CD4-positive, CD25-positive, alpha-beta regulatory T cell (primary cell): ENCODE measurements around the gene FHIT. TPM values are rescaled to one million over a fixed set of nuclear protein-coding genes. Genes with fewer than 3 reads are reported as not detected.

Source experiments
- ATAC-seq, 2 donors: fragments of 150-1000 bp; cut with Tn5 transposase; one replicate each; pipeline ENCODE4 v1.10.0; 2021; ENCODE audit warnings: low read depth in 2 of 2, moderate number of reproducible peaks in 2 of 2, moderate library complexity in 1 of 2
- DNase-seq, 3 donors: peaks; one replicate each; pipeline versions ENCODE4 v3.0.0 to v3.0.0-alpha.2; 2012 to 2022; ENCODE audit warnings: mixed read lengths in 1 of 3
- H3K27ac ChIP-seq: one replicate; pipeline ENCODE4 v1.7.0; 2013; ENCODE audit warnings: mild to moderate bottlenecking, low read length; ENCODE audit not compliant: insufficient read depth, poor library complexity, severe bottlenecking
- H3K27me3 ChIP-seq: one replicate; pipeline ENCODE4 v1.7.0; 2013; ENCODE audit warnings: low read length; ENCODE audit not compliant: control insufficient read depth, insufficient read depth
- H3K36me3 ChIP-seq: one replicate; pipeline ENCODE4 v1.7.0; 2013; ENCODE audit warnings: mild to moderate bottlenecking, low read length, moderate library complexity; ENCODE audit not compliant: control insufficient read depth, insufficient read depth
- H3K4me1 ChIP-seq: 2 replicates; pipeline ENCODE4 v1.7.0; 2013; ENCODE audit warnings: mild to moderate bottlenecking, low read length; ENCODE audit not compliant: insufficient read depth, control insufficient read depth, poor library complexity, severe bottlenecking
- H3K4me3 ChIP-seq: one replicate; pipeline ENCODE4 v1.7.0; 2013; ENCODE audit warnings: low read depth, mild to moderate bottlenecking, low read length, moderate library complexity
- H3K9me3 ChIP-seq, 2 experiments: 1 replicate in 1 of 2; 2 replicates in 1 of 2; pipeline ENCODE4 v1.7.0; 2013; ENCODE audit warnings: low read length in 2 of 2, mild to moderate bottlenecking in 1 of 2, moderate library complexity in 1 of 2; ENCODE audit not compliant: control insufficient read depth in 2 of 2
- H3K27ac Mint-ChIP-seq, 3 donors: one replicate each; pipeline ENCODE4 v1.8.0; 2020 to 2022; ENCODE audit warnings: mild to moderate bottlenecking in 3 of 3, mixed read lengths in 3 of 3, moderate library complexity in 2 of 3
- H3K27me3 Mint-ChIP-seq: one replicate; pipeline ENCODE4 v1.8.0; 2022; ENCODE audit warnings: mild to moderate bottlenecking, mixed read lengths
- H3K36me3 Mint-ChIP-seq: one replicate; pipeline ENCODE4 v1.8.0; 2020; ENCODE audit warnings: mixed read lengths
- H3K4me1 Mint-ChIP-seq, 4 donors: one replicate each; pipeline ENCODE4 v1.8.0; 2020 to 2022; ENCODE audit warnings: mixed read lengths in 4 of 4, mild to moderate bottlenecking in 1 of 4
- H3K4me3 Mint-ChIP-seq, 4 donors: one replicate each; pipeline ENCODE4 v1.8.0; 2020 to 2022; ENCODE audit warnings: mild to moderate bottlenecking in 4 of 4, mixed read lengths in 4 of 4, moderate library complexity in 3 of 4
- H3K9me3 Mint-ChIP-seq, 7 donors: one replicate each; pipeline ENCODE4 v1.8.0; 2020 to 2022; ENCODE audit warnings: mixed read lengths in 7 of 7, mild to moderate bottlenecking in 3 of 7, moderate library complexity in 2 of 7
- polyA plus RNA-seq, 4 donors: library from polyadenylated mRNA; unstranded; fragments of 300-500 nt; fragmentation: Illumina TruSeq; gene quantifications; one replicate each; pipeline ENCODE4 v1.2.3, GENCODE V29; 2021
- total RNA-seq: library from RNA; stranded (reverse); gene quantifications from one replicate; pipeline ENCODE4 v1.2.3, GENCODE V29; 2022

The FHIT gene
- total and polyA plus RNA-seq, 5 donors from 2014 or later, result 7.8 to 120 (median 14.4) TPM

GRCh38 chr3:60095930-60096329, 1155.3 kb downstream of the FHIT start:
- ATAC-seq, result no peak
- Histone ChIP-seq H3K4me3 (no peak overlapping the region), H3K4me1 (peaks cover 6% of the 10 kb centered on the region), H3K9me3 (no peaks in the 10 kb centered on the region), H3K27me3 (no peaks in the 10 kb centered on the region), H3K27ac (no peak overlapping the region), H3K36me3 (no peaks in the 10 kb centered on the region)
- Mint-ChIP-seq H3K4me3 (no peak overlapping the region), H3K9me3 (peaks cover 0 to 2% (median 0%) of the 10 kb centered on the region in 7 donors), H3K27ac (peak overlapping the region in 2 of 3 donors; percentile 51 to 65), H3K27me3 (no peaks in the 10 kb centered on the region), H3K4me1 (peaks cover 0 to 23% (median 5%) of the 10 kb centered on the region in 4 donors), H3K36me3 (no peaks in the 10 kb centered on the region)
- no peak for DNase-seq

- no peak overlapping the region for H3K4me3 ChIP-seq
- DNase-seq (no peak), ATAC-seq (no peak)
- Mint-ChIP-seq H3K4me3 (no peak overlapping the region), H3K27ac (peak overlapping the region in 2 of 3 donors; percentile 51 to 65), H3K9me3 (peaks cover 0 to 2% (median 0%) of the 10 kb centered on the region in 7 donors), H3K4me1 (peaks cover 0 to 27% (median 4%) of the 10 kb centered on the region in 4 donors), H3K27me3 (no peaks in the 10 kb centered on the region), H3K36me3 (no peaks in the 10 kb centered on the region)
- H3K27me3 ChIP-seq, result no peaks in the 10 kb centered on the region
- no peaks in the 10 kb centered on the region for H3K36me3 ChIP-seq
- no peaks in the 10 kb centered on the region for H3K9me3 ChIP-seq
- H3K4me1 ChIP-seq, result peaks cover 6% of the 10 kb centered on the region
- no peak overlapping the region for H3K27ac ChIP-seq
Measured at GRCh38 chr3:60095516-60095915, 1155.7 kb downstream of the FHIT start.

- H3K36me3 Mint-ChIP-seq, result no peaks in the 10 kb centered on the region
- H3K4me3 Mint-ChIP-seq, result no peak overlapping the region
- no peak for ATAC-seq
Measured at GRCh38 chr3:60094392-60094947, 1156.8 kb downstream of the FHIT start.

GRCh38 chr3:60090548-60090947, 1160.7 kb downstream of the FHIT start:
- Histone ChIP-seq H3K9me3 (no peaks in the 10 kb centered on the region), H3K4me3 (no peak overlapping the region), H3K4me1 (peaks cover 9% of the 10 kb centered on the region), H3K27me3 (no peaks in the 10 kb centered on the region), H3K27ac (no peak overlapping the region), H3K36me3 (no peaks in the 10 kb centered on the region)
- ATAC-seq, result no peak
- Mint-ChIP-seq H3K9me3 (peaks cover 0 to 9% (median 3%) of the 10 kb centered on the region in 7 donors), H3K36me3 (no peaks in the 10 kb centered on the region), H3K4me3 (no peak overlapping the region), H3K27me3 (no peaks in the 10 kb centered on the region), H3K27ac (peak overlapping the region in 2 of 3 donors; percentile 0 to 52), H3K4me1 (peaks cover 5 to 41% (median 19%) of the 10 kb centered on the region in 4 donors)
- DNase-seq, result no peak

More at GRCh38 chr3:60094392-60094947, 1156.8 kb downstream of the FHIT start:
- H3K9me3 ChIP-seq, result no peaks in the 10 kb centered on the region
- no peak overlapping the region for H3K27ac ChIP-seq
- DNase-seq, result no peak
- peaks cover 6% of the 10 kb centered on the region for H3K4me1 ChIP-seq
- no peak overlapping the region for H3K4me3 ChIP-seq
- peaks cover 0 to under 1% (median 0%) of the 10 kb centered on the region in 7 donors for H3K9me3 Mint-ChIP-seq
- H3K27ac Mint-ChIP-seq, result peak overlapping the region; percentile 17 to 65 (median 52)
- H3K27me3 Mint-ChIP-seq, result no peaks in the 10 kb centered on the region
- H3K4me1 Mint-ChIP-seq, result peaks cover 0 to 29% (median 4%) of the 10 kb centered on the region in 4 donors
- H3K27me3 ChIP-seq, result no peaks in the 10 kb centered on the region
- no peaks in the 10 kb centered on the region for H3K36me3 ChIP-seq

- no peak overlapping the region for H3K4me3 Mint-ChIP-seq
- H3K27me3 ChIP-seq, result no peaks in the 10 kb centered on the region
- H3K9me3 Mint-ChIP-seq, result peaks cover 0 to 15% (median 6%) of the 10 kb centered on the region in 7 donors
- peak; percentile 87 to 91 for ATAC-seq
- H3K4me1 Mint-ChIP-seq, result peaks cover 7 to 45% (median 26%) of the 10 kb centered on the region in 4 donors
- no peaks in the 10 kb centered on the region for H3K27me3 Mint-ChIP-seq
- no peaks in the 10 kb centered on the region for H3K9me3 ChIP-seq
- H3K4me3 ChIP-seq, result no peak overlapping the region
- peak overlapping the region in 1 of 3 donors; percentile 21 for H3K27ac Mint-ChIP-seq
- peaks cover 12% of the 10 kb centered on the region for H3K4me1 ChIP-seq
- no peaks in the 10 kb centered on the region for H3K36me3 Mint-ChIP-seq
- H3K36me3 ChIP-seq, result no peaks in the 10 kb centered on the region
- H3K27ac ChIP-seq, result no peak overlapping the region
- DNase-seq, result peak in 1 of 3 donors; percentile 75
Measured at GRCh38 chr3:60086811-60087210, 1164.4 kb downstream of the FHIT start.

- Histone ChIP-seq H3K36me3 (no peaks in the 10 kb centered on the region), H3K9me3 (no peaks in the 10 kb centered on the region), H3K4me1 (peaks cover 23% of the 10 kb centered on the region), H3K27me3 (no peaks in the 10 kb centered on the region), H3K4me3 (no peak overlapping the region), H3K27ac (no peak overlapping the region)
- peaks cover 16 to 54% (median 35%) of the 10 kb centered on the region in 4 donors for H3K4me1 Mint-ChIP-seq
- ATAC-seq, result no peak
- H3K9me3 Mint-ChIP-seq, result peaks cover 0 to 15% (median 6%) of the 10 kb centered on the region in 7 donors
- no peaks in the 10 kb centered on the region for H3K27me3 Mint-ChIP-seq
- no peak for DNase-seq
- no peak overlapping the region for H3K4me3 Mint-ChIP-seq
- H3K27ac Mint-ChIP-seq, result no peak overlapping the region
- no peaks in the 10 kb centered on the region for H3K36me3 Mint-ChIP-seq
Measured at GRCh38 chr3:60085649-60086048, 1165.6 kb downstream of the FHIT start.

- no peaks in the 10 kb centered on the region for H3K36me3 Mint-ChIP-seq
- peak; percentile 48 to 69 for ATAC-seq
Measured at GRCh38 chr3:60081381-60082095, 1169.7 kb downstream of the FHIT start.

More at GRCh38 chr3:60081381-60082095, 1169.7 kb downstream of the FHIT start:
- H3K4me1 Mint-ChIP-seq, result peaks cover 15 to 66% (median 36%) of the 10 kb centered on the region in 4 donors
- Histone ChIP-seq H3K4me1 (peaks cover 47% of the 10 kb centered on the region), H3K27ac (peak overlapping the region; percentile 63), H3K9me3 (peaks cover 3 to 4% of the 10 kb centered on the region in 2 experiments), H3K36me3 (no peaks in the 10 kb centered on the region), H3K27me3 (no peaks in the 10 kb centered on the region), H3K4me3 (peak overlapping the region; percentile 73)
- H3K4me3 Mint-ChIP-seq, result peak overlapping the region; percentile 81 to 88 (median 84)
- peak in 2 of 3 donors; percentile 61 to 75 for DNase-seq
- H3K27me3 Mint-ChIP-seq, result no peaks in the 10 kb centered on the region
- peaks cover 0 to 12% (median 3%) of the 10 kb centered on the region in 7 donors for H3K9me3 Mint-ChIP-seq
- peak overlapping the region; percentile 81 to 95 (median 83) for H3K27ac Mint-ChIP-seq
